Measurements from ENCODE around the gene NR2F1.

NR2F1 gene

DNA sequence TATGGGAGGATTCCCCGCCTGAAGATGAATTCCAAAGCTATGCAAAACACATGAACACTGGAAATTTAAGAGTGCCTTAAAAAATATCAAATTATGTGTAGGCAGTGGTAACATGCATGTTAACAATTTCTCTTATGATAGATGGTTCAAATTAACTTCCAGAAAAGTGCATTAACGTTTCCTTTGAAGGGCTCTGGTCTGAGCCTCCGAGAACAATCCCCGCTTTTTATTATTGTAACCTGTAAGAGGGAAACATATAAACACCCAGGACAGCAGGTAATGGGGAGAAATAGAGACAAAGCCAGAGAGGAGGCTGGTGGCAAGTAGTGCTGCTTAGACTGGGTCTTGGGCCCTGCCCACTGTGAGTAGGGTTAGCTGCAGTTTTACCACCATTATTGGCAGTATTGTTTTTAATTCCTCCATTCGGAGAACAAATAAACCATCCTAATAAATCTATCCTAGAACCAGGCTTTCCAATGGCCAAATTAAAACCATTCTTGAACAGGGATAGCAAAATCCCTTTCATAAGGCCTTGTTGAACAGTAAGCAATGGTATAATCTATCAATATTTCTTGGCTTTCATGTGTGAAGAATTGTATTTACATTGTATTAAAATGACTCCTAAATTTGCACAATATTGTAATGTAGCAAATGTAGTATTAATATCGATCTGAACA is 6.3 kb downstream of the NR2F1 start:
- ATAC-seq: peak; percentile 14; the same call in 1 of the 3 replicates
- TF ChIP-seq ZNF8 (CRISPR knock-in tag; IDR thresholded peaks at IDR 0.05): no peak
- no peak for TF ChIP-seq ESRRG (CRISPR knock-in tag; IDR thresholded peaks at IDR 0.05)
- TF ChIP-seq, protein P1, sequence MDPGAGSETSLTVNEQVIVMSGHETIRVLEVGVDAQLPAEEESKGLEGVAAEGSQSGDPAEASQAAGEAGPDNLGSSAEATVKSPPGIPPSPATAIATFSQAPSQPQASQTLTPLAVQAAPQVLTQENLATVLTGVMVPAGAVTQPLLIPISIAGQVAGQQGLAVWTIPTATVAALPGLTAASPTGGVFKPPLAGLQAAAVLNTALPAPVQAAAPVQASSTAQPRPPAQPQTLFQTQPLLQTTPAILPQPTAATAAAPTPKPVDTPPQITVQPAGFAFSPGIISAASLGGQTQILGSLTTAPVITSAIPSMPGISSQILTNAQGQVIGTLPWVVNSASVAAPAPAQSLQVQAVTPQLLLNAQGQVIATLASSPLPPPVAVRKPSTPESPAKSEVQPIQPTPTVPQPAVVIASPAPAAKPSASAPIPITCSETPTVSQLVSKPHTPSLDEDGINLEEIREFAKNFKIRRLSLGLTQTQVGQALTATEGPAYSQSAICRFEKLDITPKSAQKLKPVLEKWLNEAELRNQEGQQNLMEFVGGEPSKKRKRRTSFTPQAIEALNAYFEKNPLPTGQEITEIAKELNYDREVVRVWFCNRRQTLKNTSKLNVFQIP (CRISPR knock-in tag; IDR thresholded peaks at IDR 0.05; ENCODE audit: borderline replicate concordance, low read depth): no peak
- no peak for TF ChIP-seq ARNTL (CRISPR knock-in tag; IDR thresholded peaks at IDR 0.05; ENCODE audit: borderline replicate concordance, low read depth)
- TF ChIP-seq, protein P2, sequence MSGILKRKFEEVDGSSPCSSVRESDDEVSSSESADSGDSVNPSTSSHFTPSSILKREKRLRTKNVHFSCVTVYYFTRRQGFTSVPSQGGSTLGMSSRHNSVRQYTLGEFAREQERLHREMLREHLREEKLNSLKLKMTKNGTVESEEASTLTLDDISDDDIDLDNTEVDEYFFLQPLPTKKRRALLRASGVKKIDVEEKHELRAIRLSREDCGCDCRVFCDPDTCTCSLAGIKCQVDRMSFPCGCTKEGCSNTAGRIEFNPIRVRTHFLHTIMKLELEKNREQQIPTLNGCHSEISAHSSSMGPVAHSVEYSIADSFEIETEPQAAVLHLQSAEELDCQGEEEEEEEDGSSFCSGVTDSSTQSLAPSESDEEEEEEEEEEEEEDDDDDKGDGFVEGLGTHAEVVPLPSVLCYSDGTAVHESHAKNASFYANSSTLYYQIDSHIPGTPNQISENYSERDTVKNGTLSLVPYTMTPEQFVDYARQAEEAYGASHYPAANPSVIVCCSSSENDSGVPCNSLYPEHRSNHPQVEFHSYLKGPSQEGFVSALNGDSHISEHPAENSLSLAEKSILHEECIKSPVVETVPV (CRISPR knock-in tag; IDR thresholded peaks at IDR 0.05): no peak
- TF ChIP-seq CSDC2 (CRISPR knock-in tag; IDR thresholded peaks at IDR 0.05): no peak
- no peak for TF ChIP-seq RARB (CRISPR knock-in tag; IDR thresholded peaks at IDR 0.05)
- no peak for TF ChIP-seq PATZ1 (CRISPR knock-in tag; IDR thresholded peaks at IDR 0.05; ENCODE audit: borderline replicate concordance)
- no peak for TF ChIP-seq ZC3H10 (CRISPR knock-in tag; IDR thresholded peaks at IDR 0.05)
- no peak for TF ChIP-seq ZFP3 (CRISPR knock-in tag; IDR thresholded peaks at IDR 0.05)
- TF ChIP-seq ZFP30 (CRISPR knock-in tag; IDR thresholded peaks at IDR 0.05): no peak
- TF ChIP-seq TOX (CRISPR knock-in tag; IDR thresholded peaks at IDR 0.05; ENCODE audit: borderline replicate concordance): no peak
- no peak for TF ChIP-seq GLIS3 (CRISPR knock-in tag; IDR thresholded peaks at IDR 0.05)

DNA sequence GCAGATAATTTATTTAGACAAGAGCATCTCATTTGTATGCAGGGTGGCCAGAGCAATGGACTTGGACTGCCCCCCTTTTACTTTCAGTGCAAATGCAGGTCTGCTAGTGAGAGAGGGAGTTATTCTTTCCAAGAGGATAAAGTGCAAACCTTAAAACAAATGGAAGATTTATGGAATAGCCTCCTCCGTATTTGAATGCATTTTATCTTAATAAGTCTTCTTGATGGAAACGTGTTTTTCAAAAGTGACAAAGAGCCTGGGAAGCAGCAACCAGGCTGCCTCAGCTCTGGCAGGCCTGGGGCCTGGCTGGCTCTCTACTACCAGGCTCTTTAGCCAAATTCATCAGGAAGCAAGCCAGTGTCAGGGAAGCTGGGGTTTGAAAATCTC is 6.8 kb downstream of the NR2F1 start:
- 0 out of 3 replicates have a peak, but pooled peaks have one; percentile 18 for ATAC-seq
- TF ChIP-seq, protein P2 (CRISPR knock-in tag; IDR thresholded peaks at IDR 0.05): no peak
- TF ChIP-seq ISL1 (CRISPR knock-in tag; IDR thresholded peaks at IDR 0.05): no peak
- TF ChIP-seq ZFP30 (CRISPR knock-in tag; IDR thresholded peaks at IDR 0.05): no peak
- TF ChIP-seq BACH2 (CRISPR knock-in tag; IDR thresholded peaks at IDR 0.05; ENCODE audit: borderline replicate concordance): no peak
- no peak for TF ChIP-seq RARB (CRISPR knock-in tag; IDR thresholded peaks at IDR 0.05)
- no peak for TF ChIP-seq ARNTL (CRISPR knock-in tag; IDR thresholded peaks at IDR 0.05; ENCODE audit: borderline replicate concordance, low read depth)
- no peak for TF ChIP-seq SNAI2 (CRISPR knock-in tag; IDR thresholded peaks at IDR 0.05)
- TF ChIP-seq ZNF70 (CRISPR knock-in tag; IDR thresholded peaks at IDR 0.05): no peak
- TF ChIP-seq, protein P1 (CRISPR knock-in tag; IDR thresholded peaks at IDR 0.05; ENCODE audit: borderline replicate concordance, low read depth): no peak
- TF ChIP-seq ZFP3 (CRISPR knock-in tag; IDR thresholded peaks at IDR 0.05): no peak
- TF ChIP-seq ZC3H10 (CRISPR knock-in tag; IDR thresholded peaks at IDR 0.05): no peak
- no peak for TF ChIP-seq CSDC2 (CRISPR knock-in tag; IDR thresholded peaks at IDR 0.05)
- TF ChIP-seq ZNF565 (CRISPR knock-in tag; conservative IDR thresholded peaks at IDR 0.05; ENCODE audit: low read depth): no peak
- no peak for TF ChIP-seq OSR1 (CRISPR knock-in tag; IDR thresholded peaks at IDR 0.05)
- no peak for TF ChIP-seq TCF4 (CRISPR knock-in tag; IDR thresholded peaks at IDR 0.05; ENCODE audit: borderline replicate concordance)
- TF ChIP-seq, protein P3, sequence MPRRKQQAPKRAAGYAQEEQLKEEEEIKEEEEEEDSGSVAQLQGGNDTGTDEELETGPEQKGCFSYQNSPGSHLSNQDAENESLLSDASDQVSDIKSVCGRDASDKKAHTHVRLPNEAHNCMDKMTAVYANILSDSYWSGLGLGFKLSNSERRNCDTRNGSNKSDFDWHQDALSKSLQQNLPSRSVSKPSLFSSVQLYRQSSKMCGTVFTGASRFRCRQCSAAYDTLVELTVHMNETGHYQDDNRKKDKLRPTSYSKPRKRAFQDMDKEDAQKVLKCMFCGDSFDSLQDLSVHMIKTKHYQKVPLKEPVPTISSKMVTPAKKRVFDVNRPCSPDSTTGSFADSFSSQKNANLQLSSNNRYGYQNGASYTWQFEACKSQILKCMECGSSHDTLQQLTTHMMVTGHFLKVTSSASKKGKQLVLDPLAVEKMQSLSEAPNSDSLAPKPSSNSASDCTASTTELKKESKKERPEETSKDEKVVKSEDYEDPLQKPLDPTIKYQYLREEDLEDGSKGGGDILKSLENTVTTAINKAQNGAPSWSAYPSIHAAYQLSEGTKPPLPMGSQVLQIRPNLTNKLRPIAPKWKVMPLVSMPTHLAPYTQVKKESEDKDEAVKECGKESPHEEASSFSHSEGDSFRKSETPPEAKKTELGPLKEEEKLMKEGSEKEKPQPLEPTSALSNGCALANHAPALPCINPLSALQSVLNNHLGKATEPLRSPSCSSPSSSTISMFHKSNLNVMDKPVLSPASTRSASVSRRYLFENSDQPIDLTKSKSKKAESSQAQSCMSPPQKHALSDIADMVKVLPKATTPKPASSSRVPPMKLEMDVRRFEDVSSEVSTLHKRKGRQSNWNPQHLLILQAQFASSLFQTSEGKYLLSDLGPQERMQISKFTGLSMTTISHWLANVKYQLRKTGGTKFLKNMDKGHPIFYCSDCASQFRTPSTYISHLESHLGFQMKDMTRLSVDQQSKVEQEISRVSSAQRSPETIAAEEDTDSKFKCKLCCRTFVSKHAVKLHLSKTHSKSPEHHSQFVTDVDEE (CRISPR knock-in tag; IDR thresholded peaks at IDR 0.05): no peak
- no peak for TF ChIP-seq ZNF8 (CRISPR knock-in tag; IDR thresholded peaks at IDR 0.05)
- TF ChIP-seq ESRRG (CRISPR knock-in tag; IDR thresholded peaks at IDR 0.05): no peak
- TF ChIP-seq, protein P4, sequence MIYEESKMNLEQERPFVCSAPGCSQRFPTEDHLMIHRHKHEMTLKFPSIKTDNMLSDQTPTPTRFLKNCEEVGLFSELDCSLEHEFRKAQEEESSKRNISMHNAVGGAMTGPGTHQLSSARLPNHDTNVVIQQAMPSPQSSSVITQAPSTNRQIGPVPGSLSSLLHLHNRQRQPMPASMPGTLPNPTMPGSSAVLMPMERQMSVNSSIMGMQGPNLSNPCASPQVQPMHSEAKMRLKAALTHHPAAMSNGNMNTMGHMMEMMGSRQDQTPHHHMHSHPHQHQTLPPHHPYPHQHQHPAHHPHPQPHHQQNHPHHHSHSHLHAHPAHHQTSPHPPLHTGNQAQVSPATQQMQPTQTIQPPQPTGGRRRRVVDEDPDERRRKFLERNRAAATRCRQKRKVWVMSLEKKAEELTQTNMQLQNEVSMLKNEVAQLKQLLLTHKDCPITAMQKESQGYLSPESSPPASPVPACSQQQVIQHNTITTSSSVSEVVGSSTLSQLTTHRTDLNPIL (CRISPR knock-in tag; IDR thresholded peaks at IDR 0.05; ENCODE audit: low read depth): no peak
- no peak for TF ChIP-seq GLIS3 (CRISPR knock-in tag; IDR thresholded peaks at IDR 0.05)

Data from SK-N-SH treated with all-trans-retinoic acid at 6 μM for 48 hours (cell line).